ENCODE results near the gene GOLGA3. TPM values are rescaled to one million over a fixed set of nuclear protein-coding genes. Genes with fewer than 3 reads are reported as not detected.
"Not testable (repeated sequence)": the region's sequence is repeated elsewhere in the genome, so short reads cannot be mapped to it uniquely, and the experiment has no call there.

The GOLGA3 gene
- total RNA-seq, 1 donor from 2014 or later: 148 TPM

DNA sequence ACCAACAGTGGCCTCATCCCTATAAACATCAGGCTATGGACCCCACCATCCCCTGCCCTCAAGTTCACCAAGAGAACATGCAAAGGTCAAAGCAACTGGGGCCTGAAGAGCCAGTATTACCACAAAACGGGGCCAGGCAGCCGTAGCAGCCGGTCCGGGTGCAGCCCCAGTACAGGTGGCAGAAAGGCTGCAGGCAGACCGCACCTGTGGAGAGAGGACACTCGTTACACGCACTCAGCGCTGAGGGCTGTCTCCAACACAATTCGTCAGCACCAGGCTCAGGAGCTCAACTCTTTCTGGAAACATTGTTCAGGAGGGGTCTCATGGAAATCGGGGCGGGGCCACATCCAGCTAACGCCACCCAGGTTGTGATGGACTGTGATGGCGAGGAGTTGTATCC, 19.9 kb upstream of the GOLGA3 start:
- H3K4me3 Mint-ChIP-seq (ENCODE audit: unreplicated experiment): no peak overlapping the region

DNA sequence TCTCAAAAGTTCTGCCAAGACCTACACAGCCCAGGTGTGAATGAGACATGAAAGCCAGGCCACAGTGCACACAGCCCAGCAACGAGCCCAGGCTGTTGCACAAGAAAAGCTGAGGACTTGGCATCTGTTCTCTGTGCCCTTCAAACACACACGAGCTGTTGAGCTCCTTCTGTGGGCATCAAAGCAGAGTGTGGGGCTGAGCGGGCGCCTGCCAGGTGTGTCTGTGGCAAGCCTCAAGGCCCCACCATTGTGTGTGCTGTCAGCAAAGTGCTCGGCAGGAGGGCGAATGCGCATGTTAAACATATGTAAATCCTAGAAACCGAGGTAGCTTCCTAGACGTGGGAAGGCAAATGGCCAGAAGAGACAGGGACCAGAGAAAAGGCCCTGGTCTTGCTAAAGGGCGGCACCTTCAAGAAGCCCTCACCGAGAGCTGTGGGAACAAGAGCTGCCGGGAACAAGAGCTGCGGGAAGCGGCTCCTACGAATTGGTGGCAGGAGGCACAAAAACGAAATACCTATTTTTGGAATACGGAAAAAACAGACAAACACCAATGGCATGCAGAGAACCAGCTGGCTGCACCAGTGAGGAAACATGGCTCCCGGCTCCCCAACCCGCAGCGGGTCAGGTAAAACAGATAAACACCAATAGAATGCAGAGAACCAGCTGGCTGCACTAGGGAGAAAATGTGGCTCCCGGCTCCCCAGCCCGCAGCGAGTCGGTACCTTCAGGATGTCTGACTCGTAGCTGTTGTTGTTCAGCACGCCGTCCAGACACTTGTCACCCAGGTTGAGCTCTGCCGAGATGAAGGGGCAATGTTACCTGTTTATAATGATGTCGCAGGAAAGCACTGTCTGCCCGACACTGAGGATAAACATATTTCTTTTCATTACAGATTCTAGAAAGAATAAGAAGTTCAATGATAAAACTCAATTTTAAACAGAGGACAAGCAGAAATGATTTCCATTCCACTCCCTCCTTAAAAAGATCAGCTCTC, 19.0 kb upstream of the GOLGA3 start:
- Mint-ChIP-seq H3K9me3 (ENCODE audit: low read depth) (no peaks in the 10 kb centered on the region), H3K4me3 (ENCODE audit: unreplicated experiment) (no peak overlapping the region), H3K36me3 (ENCODE audit: low read depth) (peaks cover 35% of the 10 kb centered on the region), H3K27ac (ENCODE audit: unreplicated experiment) (no peak overlapping the region), H3K4me1 (ENCODE audit: low read depth) (no peaks in the 10 kb centered on the region), H3K27me3 (ENCODE audit: low read depth) (no peaks in the 10 kb centered on the region)
- TF ChIP-seq, protein P1, sequence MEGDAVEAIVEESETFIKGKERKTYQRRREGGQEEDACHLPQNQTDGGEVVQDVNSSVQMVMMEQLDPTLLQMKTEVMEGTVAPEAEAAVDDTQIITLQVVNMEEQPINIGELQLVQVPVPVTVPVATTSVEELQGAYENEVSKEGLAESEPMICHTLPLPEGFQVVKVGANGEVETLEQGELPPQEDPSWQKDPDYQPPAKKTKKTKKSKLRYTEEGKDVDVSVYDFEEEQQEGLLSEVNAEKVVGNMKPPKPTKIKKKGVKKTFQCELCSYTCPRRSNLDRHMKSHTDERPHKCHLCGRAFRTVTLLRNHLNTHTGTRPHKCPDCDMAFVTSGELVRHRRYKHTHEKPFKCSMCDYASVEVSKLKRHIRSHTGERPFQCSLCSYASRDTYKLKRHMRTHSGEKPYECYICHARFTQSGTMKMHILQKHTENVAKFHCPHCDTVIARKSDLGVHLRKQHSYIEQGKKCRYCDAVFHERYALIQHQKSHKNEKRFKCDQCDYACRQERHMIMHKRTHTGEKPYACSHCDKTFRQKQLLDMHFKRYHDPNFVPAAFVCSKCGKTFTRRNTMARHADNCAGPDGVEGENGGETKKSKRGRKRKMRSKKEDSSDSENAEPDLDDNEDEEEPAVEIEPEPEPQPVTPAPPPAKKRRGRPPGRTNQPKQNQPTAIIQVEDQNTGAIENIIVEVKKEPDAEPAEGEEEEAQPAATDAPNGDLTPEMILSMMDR (IDR thresholded peaks at IDR 0.05): no peak
- DNase-seq (ENCODE audit: low spot score): no peak

More for the DNA sequence above, 19.9 kb upstream of the GOLGA3 start:
- Mint-ChIP-seq H3K27me3 (ENCODE audit: low read depth) (no peaks in the 10 kb centered on the region), H3K36me3 (ENCODE audit: low read depth) (peaks cover 35% of the 10 kb centered on the region), H3K27ac (ENCODE audit: unreplicated experiment) (no peak overlapping the region), H3K4me1 (ENCODE audit: low read depth) (no peaks in the 10 kb centered on the region), H3K9me3 (ENCODE audit: low read depth) (no peaks in the 10 kb centered on the region)
- TF ChIP-seq, protein P1 (IDR thresholded peaks at IDR 0.05): no peak
- DNase-seq (ENCODE audit: low spot score): no peak

DNA sequence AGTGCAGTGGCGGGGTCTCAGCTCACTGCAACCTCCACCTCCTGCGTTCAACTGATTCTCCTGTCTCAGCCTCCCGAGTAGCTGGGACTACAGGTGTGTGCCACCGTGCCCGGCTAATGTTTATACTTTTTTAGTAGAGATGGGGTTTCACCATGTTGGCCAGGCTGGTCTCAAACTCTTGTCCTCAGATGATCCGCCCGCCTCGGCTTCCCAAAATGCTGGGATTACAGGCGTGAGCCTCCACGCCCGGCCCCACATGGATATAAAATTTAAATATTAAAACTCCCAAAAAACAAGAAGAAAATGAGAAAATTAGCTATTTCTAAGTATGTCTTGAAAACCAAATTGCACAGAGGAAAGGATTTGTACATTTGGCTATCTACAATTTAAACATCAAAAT, 16.0 kb upstream of the GOLGA3 start:
- H3K27ac Mint-ChIP-seq (ENCODE audit: unreplicated experiment); DNase-seq (ENCODE audit: low spot score); H3K4me1 Mint-ChIP-seq (ENCODE audit: low read depth); H3K4me3 Mint-ChIP-seq (ENCODE audit: unreplicated experiment); H3K9me3 Mint-ChIP-seq (ENCODE audit: low read depth); H3K27me3 Mint-ChIP-seq (ENCODE audit: low read depth): not testable (repeated sequence)
- H3K36me3 Mint-ChIP-seq (ENCODE audit: low read depth): peaks cover 41% of the 10 kb centered on the region

DNA sequence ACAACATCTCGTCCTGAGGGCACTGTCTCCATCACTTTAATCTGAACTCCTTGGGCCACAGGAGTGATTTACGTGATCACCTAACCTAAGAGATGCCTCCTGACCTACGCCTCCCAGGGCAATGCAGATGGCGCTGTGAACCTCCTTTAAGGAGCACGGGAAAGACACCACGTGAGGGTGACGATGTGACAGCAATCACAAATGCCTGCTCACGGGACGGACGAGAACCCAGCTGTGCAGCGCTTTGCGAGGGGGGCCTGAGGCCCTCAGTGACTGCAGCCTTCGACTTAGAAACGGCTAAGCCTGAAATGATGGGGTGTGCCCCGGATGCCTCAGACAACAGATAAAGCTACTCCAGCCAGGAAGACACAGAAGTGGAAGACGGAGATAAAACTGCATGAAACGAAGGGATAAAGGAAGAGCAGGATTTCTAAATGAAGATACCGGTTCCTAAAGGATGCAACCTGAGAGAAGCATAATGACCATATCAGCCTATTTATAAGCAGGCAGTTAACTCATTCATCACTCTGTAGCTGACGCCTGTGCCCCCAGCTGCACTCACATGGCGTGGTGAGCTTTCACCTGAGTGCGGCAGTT, 13.9 kb upstream of the GOLGA3 start:
- H3K27me3 Mint-ChIP-seq (ENCODE audit: low read depth): no peaks in the 10 kb centered on the region
- H3K4me1 Mint-ChIP-seq (ENCODE audit: low read depth): no peaks in the 10 kb centered on the region
- no peaks in the 10 kb centered on the region for H3K9me3 Mint-ChIP-seq (ENCODE audit: low read depth)
- H3K27ac Mint-ChIP-seq (ENCODE audit: unreplicated experiment): no peak overlapping the region
- H3K36me3 Mint-ChIP-seq (ENCODE audit: low read depth): peaks cover 40% of the 10 kb centered on the region
- TF ChIP-seq, protein P1 (IDR thresholded peaks at IDR 0.05): no peak
- H3K4me3 Mint-ChIP-seq (ENCODE audit: unreplicated experiment): no peak overlapping the region
- DNase-seq (ENCODE audit: low spot score): no peak

DNA sequence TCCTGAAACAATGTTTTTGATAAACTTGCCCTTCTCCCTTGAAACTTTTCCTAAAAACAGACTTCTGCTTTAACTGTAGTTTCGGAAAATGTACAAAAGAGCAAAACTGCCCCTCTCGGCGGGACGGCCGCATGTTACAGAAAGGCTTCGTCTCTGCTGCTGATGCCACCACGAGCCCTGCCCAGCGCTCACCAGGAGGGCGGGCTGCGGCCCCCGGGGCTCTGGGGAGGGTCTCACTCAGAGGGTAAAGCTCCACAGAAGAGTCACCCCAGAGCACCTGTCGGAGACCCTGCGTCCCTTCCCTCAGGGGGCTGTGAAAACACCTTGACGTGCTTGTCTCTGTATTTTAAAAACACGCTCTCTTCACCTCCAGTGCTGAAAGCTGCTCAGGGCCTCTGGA, 12.5 kb upstream of the GOLGA3 start:
- Mint-ChIP-seq H3K9me3 (ENCODE audit: low read depth) (no peaks in the 10 kb centered on the region), H3K4me1 (ENCODE audit: low read depth) (no peaks in the 10 kb centered on the region), H3K27me3 (ENCODE audit: low read depth) (no peaks in the 10 kb centered on the region), H3K27ac (ENCODE audit: unreplicated experiment) (no peak overlapping the region), H3K4me3 (ENCODE audit: unreplicated experiment) (no peak overlapping the region), H3K36me3 (ENCODE audit: low read depth) (peaks cover 39% of the 10 kb centered on the region)
- DNase-seq (ENCODE audit: low spot score): no peak
- TF ChIP-seq, protein P1 (IDR thresholded peaks at IDR 0.05): no peak

Measured in chondrocyte (in vitro differentiated cells).